Sigmoid colon (tissue), 4 donors: ENCODE measurements around the gene SUGP1.

Experiments used
- EP300 ChIP-seq, 4 donors: sonication (generic); formaldehyde crosslinking; IDR thresholded peaks; one replicate each; pipeline ENCODE4 v1.6.1; 2017; ENCODE audit warnings: antibody characterized with exemption in 4 of 4
- POLR2A ChIP-seq, 2 donors: fragments of 450-650 bp; IDR thresholded peaks; one replicate each; pipeline ENCODE4 v1.6.1; 2016; ENCODE audit warnings: antibody characterized with exemption in 2 of 2, mild to moderate bottlenecking in 2 of 2, moderate library complexity in 2 of 2
- TF ChIP-seq, protein P1 (sequence below), 4 experiments: fragments of 450-650 bp in 3 of 4; fragments of 200-600 bp in 1 of 4; IDR thresholded peaks; one replicate each; pipeline ENCODE4 v1.5.1; 2016 to 2019; ENCODE audit warnings: antibody characterized with exemption in 4 of 4, mild to moderate bottlenecking in 3 of 4, moderate library complexity in 2 of 4

DNA sequence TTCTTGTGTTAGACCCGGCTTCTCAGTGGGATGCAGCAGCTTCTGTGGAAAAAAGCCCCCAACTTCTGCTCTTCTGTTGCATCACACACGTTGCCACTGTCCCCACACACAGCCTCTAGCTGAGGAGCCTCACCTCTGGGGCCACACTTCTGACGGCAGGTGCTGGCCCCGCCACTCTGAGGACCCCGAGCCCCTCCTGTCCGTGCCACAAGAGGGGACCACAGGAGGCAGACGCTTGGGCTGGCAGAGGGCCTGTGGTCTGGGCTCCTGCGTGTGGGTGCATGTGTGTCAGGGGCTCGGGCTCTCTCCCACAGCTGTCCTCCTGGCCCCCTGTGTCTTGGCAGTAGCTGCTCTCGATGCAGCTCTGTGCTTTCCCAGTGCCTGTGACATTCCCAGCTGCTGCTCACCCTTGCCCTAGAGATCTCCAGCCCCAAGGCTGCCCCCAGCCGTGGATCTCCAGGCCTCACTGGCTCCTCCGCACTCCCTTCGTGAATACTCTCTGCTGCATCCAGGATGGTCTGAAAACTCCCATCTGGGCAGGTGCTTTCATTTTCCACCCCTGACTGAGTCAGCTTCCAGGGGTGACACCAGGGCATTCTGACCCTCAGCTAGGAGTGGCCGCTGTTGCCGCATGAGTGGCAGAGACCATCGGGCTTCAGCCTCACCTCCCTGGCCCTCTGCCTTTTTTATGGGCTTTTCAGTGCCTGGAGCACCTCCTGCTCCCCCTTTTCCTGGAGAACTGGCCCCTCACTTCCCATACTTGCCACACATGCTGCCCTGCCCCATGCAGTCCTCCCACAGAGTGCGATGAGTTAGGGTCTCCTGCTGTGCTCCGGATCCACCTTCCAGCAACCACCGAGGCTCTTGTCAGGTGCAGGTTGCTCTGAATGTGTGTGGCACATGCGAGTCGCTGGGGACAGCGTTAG is 14.0 kb upstream of the SUGP1 start:
- TF ChIP-seq, protein P1, sequence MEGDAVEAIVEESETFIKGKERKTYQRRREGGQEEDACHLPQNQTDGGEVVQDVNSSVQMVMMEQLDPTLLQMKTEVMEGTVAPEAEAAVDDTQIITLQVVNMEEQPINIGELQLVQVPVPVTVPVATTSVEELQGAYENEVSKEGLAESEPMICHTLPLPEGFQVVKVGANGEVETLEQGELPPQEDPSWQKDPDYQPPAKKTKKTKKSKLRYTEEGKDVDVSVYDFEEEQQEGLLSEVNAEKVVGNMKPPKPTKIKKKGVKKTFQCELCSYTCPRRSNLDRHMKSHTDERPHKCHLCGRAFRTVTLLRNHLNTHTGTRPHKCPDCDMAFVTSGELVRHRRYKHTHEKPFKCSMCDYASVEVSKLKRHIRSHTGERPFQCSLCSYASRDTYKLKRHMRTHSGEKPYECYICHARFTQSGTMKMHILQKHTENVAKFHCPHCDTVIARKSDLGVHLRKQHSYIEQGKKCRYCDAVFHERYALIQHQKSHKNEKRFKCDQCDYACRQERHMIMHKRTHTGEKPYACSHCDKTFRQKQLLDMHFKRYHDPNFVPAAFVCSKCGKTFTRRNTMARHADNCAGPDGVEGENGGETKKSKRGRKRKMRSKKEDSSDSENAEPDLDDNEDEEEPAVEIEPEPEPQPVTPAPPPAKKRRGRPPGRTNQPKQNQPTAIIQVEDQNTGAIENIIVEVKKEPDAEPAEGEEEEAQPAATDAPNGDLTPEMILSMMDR (IDR thresholded peaks at IDR 0.05): no peak
- no peak for TF ChIP-seq EP300 (IDR thresholded peaks at IDR 0.05)
- no peak for TF ChIP-seq POLR2A (IDR thresholded peaks at IDR 0.05)
